GM23248 (cell line): ENCODE measurements around the gene NTF3.

Experiments
- EZH2 ChIP-seq: fragments of 200-600 bp; sonication (generic); IDR thresholded peaks from 2 replicates; pipeline ENCODE4 v1.6.1; 2018; ENCODE audit warnings: antibody characterized with exemption, mild to moderate bottlenecking; ENCODE audit not compliant: insufficient read depth, poor library complexity, severe bottlenecking
- EZH2phosphoT487 ChIP-seq: fragments of 200-600 bp; sonication (generic); IDR thresholded peaks from 2 replicates; pipeline ENCODE4 v1.6.1; 2018; ENCODE audit warnings: antibody characterized with exemption, moderate library complexity, mild to moderate bottlenecking, low read depth; ENCODE audit not compliant: insufficient read depth

- no peak for TF ChIP-seq EZH2phosphoT487
- no peak for TF ChIP-seq EZH2
Measured at GRCh38 chr12:5524116-5524768, 92.3 kb downstream of the NTF3 start.
